ENCODE data around the gene MRPL54.

MRPL54 gene

DNA sequence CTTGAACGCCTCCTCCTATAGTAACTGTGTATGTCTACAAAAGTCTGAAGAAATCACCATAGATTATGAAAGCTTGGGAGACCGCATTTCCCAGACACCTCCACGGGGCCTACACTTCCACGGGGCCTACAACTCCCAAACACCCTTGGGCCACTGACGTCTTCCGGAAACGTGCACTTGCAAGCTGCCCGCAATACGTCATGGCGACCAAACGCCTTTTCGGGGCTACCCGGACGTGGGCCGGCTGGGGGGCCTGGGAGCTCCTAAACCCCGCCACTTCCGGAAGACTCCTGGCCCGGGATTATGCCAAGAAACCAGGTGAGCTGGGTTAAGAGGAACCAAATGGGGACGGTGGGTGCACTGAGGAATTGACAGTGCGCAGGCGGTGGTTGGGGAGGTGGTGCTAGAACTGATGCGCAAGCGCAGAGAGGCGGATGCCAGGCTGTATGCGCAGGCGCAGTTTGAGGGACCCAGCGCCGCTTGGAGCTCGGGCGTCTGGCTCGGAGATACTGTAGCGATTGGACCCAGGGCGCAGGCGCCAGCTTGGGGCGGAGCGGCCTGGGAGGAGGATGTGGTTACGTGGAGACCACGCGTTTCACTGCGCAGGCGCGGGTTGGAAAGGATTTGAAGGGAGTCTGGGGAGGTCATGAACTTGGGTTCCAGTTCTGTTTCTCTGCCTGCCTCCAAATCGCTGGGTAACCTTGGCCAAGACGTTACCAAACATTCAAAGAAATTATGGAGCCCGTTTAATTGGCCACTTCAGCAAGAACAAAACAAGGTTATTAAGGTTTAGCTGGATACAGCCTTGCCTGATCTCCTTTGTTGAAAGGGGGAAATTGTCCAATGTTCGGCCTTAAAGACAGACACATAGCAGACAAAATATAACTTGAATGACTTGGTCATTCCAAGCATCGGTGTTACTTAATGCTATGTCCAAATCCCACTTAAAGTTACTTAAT is at the start of gene MRPL54:
TSS of gene MRPL54 (plus strand) at position 182 of the 959 bp plus-strand sequence. CDS start at position 201, 19 bp downstream.
- Histone ChIP-seq H3K4me1 (ENCODE audit: control insufficient read depth, insufficient read depth, low read length, unreplicated experiment) (peaks cover 2% of the 10 kb centered on the region), H3K27me3 (ENCODE audit: insufficient read depth, low read length) (no peaks in the 10 kb centered on the region), H3K4me3 (ENCODE audit: low read depth, low read length) (peak within 1 kb of the TSS; percentile 90), H3K79me2 (ENCODE audit: control insufficient read depth, insufficient read depth, low read length, unreplicated experiment) (peaks cover 11% of the 10 kb centered on the region), H3K27ac (ENCODE audit: low read depth, low read length) (peak within 1 kb of the TSS; percentile 89), H2AFZ (ENCODE audit: low read length, unreplicated experiment) (peak within 1 kb of the TSS; percentile 69), H3K36me3 (ENCODE audit: insufficient read depth, low read length) (no peaks in the 10 kb centered on the region)

DNA sequence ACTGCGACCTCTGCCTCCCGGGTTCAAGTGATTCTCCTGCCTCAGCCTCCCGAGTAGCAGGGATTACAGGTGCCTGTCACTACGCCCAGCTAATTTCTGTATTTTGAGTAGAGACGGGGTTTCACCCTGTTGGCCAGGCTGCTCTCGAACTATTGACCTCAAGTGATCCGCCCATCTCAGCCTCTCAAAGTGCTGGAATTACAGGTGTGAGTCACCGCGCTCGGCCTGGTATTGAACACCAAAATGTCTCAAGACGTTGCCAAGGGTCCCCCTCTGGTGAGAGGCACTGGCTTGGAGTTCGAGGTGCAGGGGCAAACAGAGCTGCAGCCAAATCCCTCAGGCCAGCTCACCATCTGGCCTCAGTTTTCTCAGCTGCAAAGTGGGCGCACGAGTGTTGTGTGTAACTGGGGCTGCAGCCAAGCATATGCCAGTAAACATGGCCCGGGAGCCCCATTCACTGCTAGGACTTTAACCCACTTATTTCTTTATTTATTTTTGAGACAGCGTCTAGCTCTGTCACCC is 46.3 kb upstream of the MRPL54 start:
- Histone ChIP-seq H3K36me3 (ENCODE audit: insufficient read depth, low read length) (no peaks in the 10 kb centered on the region), H3K27ac (ENCODE audit: low read depth, low read length) (no peak overlapping the region), H2AFZ (ENCODE audit: low read length, unreplicated experiment) (no peak overlapping the region), H3K4me3 (ENCODE audit: low read depth, low read length) (no peak overlapping the region), H3K27me3 (ENCODE audit: insufficient read depth, low read length) (peaks cover 13% of the 10 kb centered on the region), H3K79me2 (ENCODE audit: control insufficient read depth, insufficient read depth, low read length, unreplicated experiment) (no peaks in the 10 kb centered on the region), H3K4me1 (ENCODE audit: control insufficient read depth, insufficient read depth, low read length, unreplicated experiment) (no peaks in the 10 kb centered on the region)

DNA sequence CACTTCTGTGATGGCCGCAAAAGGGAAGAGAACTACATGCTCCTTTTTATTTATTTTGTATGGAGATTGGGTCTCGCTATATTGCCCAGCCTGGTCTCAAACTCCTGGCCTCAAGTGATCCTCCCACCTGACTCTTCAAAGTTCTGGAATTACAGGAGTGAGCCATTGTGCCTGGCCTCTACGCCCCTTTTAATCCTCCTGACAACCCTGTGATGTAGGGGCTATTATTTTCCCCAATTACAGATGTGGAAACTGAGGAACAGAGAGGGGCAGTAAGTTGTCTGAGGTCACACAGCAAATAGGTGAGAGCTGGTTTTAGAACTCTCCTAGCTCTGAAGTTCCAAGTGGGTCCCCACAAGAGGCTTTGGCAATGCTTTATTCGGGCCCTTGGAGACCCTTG is 42.6 kb upstream of the MRPL54 start:
- no peaks in the 10 kb centered on the region for H3K4me1 ChIP-seq (ENCODE audit: control insufficient read depth, insufficient read depth, low read length, unreplicated experiment)
- no peak overlapping the region for H2AFZ ChIP-seq (ENCODE audit: low read length, unreplicated experiment)
- H3K36me3 ChIP-seq (ENCODE audit: insufficient read depth, low read length) = no peaks in the 10 kb centered on the region
- peaks cover 33% of the 10 kb centered on the region for H3K27me3 ChIP-seq (ENCODE audit: insufficient read depth, low read length)
- H3K79me2 ChIP-seq (ENCODE audit: control insufficient read depth, insufficient read depth, low read length, unreplicated experiment) = no peaks in the 10 kb centered on the region
- no peak overlapping the region for H3K27ac ChIP-seq (ENCODE audit: low read depth, low read length)
- H3K4me3 ChIP-seq (ENCODE audit: low read depth, low read length) = no peak overlapping the region

DNA sequence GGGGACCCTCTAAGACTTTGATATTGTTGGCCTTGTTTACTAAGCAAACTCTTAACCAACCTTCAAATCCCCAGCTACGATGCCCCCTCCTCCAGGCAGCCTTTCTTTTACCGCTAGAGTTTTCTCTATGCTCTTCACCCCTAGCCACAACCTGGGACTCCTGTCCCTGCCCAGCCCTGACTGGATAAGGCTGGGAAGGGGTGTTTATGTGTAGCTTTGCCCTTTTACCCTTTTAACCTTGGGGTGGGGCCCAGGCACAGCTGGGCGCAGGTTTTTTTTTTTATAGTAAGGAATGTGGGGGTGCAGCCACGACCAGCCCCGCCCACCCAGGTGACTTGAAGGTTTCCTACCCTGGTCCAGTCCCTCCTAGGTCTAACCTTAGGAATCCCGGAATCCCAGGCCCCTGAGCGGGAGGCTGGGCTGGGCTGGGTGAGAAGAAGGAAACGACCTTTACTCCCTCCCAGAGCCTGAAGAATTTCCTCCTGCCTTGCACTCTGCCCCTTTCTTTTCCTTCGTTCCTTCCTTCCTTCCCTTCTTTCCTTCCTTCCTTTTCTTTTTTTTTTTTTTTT is 42.0 kb upstream of the MRPL54 start:
- Histone ChIP-seq H2AFZ (ENCODE audit: low read length, unreplicated experiment) (no peak overlapping the region), H3K79me2 (ENCODE audit: control insufficient read depth, insufficient read depth, low read length, unreplicated experiment) (no peaks in the 10 kb centered on the region), H3K36me3 (ENCODE audit: insufficient read depth, low read length) (no peaks in the 10 kb centered on the region), H3K4me1 (ENCODE audit: control insufficient read depth, insufficient read depth, low read length, unreplicated experiment) (no peaks in the 10 kb centered on the region), H3K27me3 (ENCODE audit: insufficient read depth, low read length) (peaks cover 33% of the 10 kb centered on the region), H3K27ac (ENCODE audit: low read depth, low read length) (no peak overlapping the region), H3K4me3 (ENCODE audit: low read depth, low read length) (no peak overlapping the region)

DNA sequence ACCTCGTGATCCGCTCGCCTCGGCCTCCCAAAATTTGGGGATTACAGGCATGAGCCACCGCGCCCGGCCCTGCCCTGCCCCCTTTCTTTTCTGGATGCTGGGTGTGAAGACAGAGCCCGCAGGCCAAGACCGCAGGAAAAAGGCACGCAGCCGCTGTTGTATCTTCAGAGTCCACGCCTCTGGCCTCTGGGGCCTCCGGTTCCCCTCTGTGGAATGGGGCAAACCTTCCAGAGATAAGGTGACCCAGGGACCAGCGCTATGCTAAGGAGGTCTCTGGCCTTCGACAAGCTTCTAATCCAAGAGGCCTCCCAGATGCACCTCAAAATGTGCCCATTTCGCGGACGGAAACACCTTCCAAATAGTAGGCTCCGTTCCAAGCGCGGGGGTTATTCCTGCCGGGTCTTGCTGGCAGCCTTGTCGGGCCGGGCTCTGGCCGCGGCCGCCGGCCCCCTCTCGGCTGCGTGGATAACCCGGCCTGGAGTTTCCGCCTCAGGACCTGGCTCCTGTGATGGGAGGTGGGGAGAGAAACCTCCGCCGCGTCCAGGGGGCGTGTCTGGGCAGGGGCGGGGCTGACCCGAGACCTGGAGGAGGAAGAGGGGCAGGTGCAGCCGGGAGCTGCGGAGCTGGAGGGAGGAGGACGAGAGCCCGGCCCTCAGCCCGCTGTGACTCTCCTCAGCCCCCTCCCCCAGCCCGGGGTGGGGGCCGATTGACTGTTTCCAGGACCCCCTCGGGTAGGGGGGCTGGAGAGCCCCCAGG is 41.2 kb upstream of the MRPL54 start:
- Histone ChIP-seq H3K27me3 (ENCODE audit: insufficient read depth, low read length) (peaks cover 33% of the 10 kb centered on the region), H3K27ac (ENCODE audit: low read depth, low read length) (no peak overlapping the region), H3K79me2 (ENCODE audit: control insufficient read depth, insufficient read depth, low read length, unreplicated experiment) (no peaks in the 10 kb centered on the region), H3K4me1 (ENCODE audit: control insufficient read depth, insufficient read depth, low read length, unreplicated experiment) (no peaks in the 10 kb centered on the region), H2AFZ (ENCODE audit: low read length, unreplicated experiment) (no peak overlapping the region), H3K4me3 (ENCODE audit: low read depth, low read length) (no peak overlapping the region), H3K36me3 (ENCODE audit: insufficient read depth, low read length) (no peaks in the 10 kb centered on the region)

DNA sequence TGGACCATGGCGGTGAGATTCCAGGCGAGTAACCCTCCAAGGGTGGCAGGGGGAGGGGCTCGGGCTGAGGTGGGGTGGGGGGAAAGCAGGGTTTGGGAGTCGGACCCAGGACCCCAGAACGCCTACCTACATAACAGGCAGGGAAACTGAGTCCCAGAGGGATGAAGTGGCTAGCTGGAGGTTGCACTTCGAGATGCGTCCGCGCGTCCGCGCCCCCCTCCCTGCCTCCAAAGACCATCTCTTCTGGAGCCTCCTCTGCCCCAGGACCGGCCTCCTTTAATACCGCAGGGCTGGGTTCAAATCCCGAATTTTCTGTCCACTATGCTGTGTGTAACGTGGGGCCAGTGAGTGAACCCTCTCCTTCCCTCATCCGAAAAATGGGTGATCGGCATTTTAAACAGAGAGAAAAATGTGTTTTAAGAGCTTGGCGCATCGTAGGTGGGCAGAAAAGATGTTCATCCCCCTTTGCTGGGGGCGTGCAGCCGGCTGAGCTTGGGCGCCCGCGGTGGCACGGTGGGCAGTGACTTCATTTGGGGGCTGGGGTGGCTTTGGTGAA is 40.5 kb upstream of the MRPL54 start:
- Histone ChIP-seq H2AFZ (ENCODE audit: low read length, unreplicated experiment) (no peak overlapping the region), H3K27me3 (ENCODE audit: insufficient read depth, low read length) (peaks cover 33% of the 10 kb centered on the region), H3K27ac (ENCODE audit: low read depth, low read length) (no peak overlapping the region), H3K4me3 (ENCODE audit: low read depth, low read length) (no peak overlapping the region), H3K4me1 (ENCODE audit: control insufficient read depth, insufficient read depth, low read length, unreplicated experiment) (no peaks in the 10 kb centered on the region), H3K36me3 (ENCODE audit: insufficient read depth, low read length) (no peaks in the 10 kb centered on the region), H3K79me2 (ENCODE audit: control insufficient read depth, insufficient read depth, low read length, unreplicated experiment) (no peaks in the 10 kb centered on the region)

DNA sequence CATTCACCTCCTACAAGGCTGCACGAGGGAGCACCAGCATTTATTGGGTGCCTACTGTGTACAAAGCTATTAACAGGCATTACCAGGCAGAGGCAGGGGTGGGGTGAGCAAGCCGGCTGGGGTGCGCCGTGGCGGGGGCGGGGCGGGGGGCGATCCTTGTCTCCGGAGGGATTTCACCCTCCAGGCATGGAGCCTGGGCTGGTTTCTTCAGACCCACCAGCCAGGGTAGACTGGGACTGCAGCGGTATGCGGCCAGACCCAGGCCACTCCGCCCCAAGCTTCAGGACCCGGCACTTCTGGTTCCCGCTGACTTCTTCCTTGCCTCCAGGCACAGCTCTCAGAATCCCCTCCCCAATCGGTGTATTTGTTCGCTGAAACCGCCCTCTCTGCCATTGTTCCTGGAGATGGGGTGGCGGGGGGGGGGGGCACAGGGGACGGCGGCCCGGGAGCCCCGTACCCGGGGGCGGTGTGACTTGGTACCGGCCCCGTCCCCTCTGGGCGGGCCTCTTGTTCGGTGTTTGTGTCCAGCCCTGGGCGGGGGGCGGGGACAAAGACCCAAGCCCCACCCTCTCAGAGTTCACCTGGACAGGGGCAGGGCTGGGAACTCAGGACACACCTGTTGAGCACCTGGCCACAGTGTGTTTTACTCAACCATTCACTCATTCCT is 39.9 kb upstream of the MRPL54 start:
- Histone ChIP-seq H3K4me1 (ENCODE audit: control insufficient read depth, insufficient read depth, low read length, unreplicated experiment) (no peaks in the 10 kb centered on the region), H2AFZ (ENCODE audit: low read length, unreplicated experiment) (no peak overlapping the region), H3K36me3 (ENCODE audit: insufficient read depth, low read length) (no peaks in the 10 kb centered on the region), H3K79me2 (ENCODE audit: control insufficient read depth, insufficient read depth, low read length, unreplicated experiment) (no peaks in the 10 kb centered on the region), H3K27me3 (ENCODE audit: insufficient read depth, low read length) (peaks cover 33% of the 10 kb centered on the region), H3K4me3 (ENCODE audit: low read depth, low read length) (no peak overlapping the region), H3K27ac (ENCODE audit: low read depth, low read length) (no peak overlapping the region)

DNA sequence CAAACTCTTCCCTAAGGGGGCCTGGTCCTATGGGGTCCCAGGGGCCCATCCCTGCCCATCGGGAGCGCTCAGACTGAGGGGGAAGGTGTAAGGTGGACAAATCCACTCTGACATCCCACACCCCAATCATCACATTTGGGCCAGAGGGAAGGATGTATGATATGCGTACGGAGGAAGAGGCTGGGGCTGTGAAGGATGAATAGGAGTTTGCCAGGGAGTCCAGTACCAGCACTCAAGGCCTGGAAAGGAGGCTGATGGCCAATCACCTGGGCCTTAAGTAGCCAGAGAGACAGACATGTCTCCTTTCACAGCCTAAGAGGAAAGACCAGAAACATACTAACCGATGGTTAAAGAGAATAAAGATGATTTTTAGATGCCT is 39.4 kb upstream of the MRPL54 start:
- Histone ChIP-seq H2AFZ (ENCODE audit: low read length, unreplicated experiment) (no peak overlapping the region), H3K4me1 (ENCODE audit: control insufficient read depth, insufficient read depth, low read length, unreplicated experiment) (peaks cover 2% of the 10 kb centered on the region), H3K4me3 (ENCODE audit: low read depth, low read length) (no peak overlapping the region), H3K27ac (ENCODE audit: low read depth, low read length) (no peak overlapping the region), H3K79me2 (ENCODE audit: control insufficient read depth, insufficient read depth, low read length, unreplicated experiment) (no peaks in the 10 kb centered on the region), H3K27me3 (ENCODE audit: insufficient read depth, low read length) (peaks cover 33% of the 10 kb centered on the region), H3K36me3 (ENCODE audit: insufficient read depth, low read length) (no peaks in the 10 kb centered on the region)

DNA sequence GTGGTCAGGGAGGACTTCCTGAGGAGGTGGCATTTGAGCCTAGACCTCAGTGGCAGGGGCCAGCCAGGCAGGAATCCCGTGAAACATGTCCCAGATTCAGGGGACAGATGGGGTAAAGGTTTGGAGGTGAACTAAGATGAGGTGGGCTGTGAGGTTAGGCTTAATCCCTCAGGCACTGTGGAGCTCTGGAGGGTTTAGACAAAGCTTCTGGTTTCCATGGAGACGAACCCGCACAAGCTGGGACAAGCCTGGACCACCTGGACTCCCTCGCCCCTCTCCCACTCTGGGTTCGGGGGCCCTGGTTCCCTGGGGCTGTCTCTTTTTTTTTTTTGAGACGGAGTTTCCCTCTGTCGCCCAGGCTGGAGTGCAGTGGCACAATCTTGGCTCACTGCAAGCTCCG is 38.6 kb upstream of the MRPL54 start:
- H3K27ac ChIP-seq (ENCODE audit: low read depth, low read length) = no peak overlapping the region
- H3K79me2 ChIP-seq (ENCODE audit: control insufficient read depth, insufficient read depth, low read length, unreplicated experiment) = no peaks in the 10 kb centered on the region
- H3K27me3 ChIP-seq (ENCODE audit: insufficient read depth, low read length) = peaks cover 33% of the 10 kb centered on the region
- H2AFZ ChIP-seq (ENCODE audit: low read length, unreplicated experiment) = no peak overlapping the region
- peaks cover 5% of the 10 kb centered on the region for H3K4me1 ChIP-seq (ENCODE audit: control insufficient read depth, insufficient read depth, low read length, unreplicated experiment)
- H3K36me3 ChIP-seq (ENCODE audit: insufficient read depth, low read length) = no peaks in the 10 kb centered on the region
- no peak overlapping the region for H3K4me3 ChIP-seq (ENCODE audit: low read depth, low read length)

DNA sequence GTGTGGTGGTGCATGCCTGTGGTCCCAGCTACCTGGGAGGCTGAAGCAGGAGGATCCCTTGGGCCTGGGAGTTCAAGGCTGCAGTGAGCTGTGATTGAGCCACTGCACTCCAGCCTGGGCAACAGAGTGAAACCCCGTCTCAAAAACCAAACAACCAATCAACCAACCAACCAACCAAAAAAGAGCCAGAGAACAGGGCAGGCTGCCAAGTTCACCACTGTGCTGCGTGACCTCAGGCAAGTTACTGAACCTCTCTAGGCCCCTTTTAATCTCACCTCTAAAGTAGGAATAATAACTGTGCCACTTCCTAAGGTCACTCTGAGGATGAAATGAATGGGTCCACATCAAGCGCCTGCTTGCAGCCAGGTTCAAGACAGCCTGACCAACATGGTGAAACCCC is 37.4 kb upstream of the MRPL54 start:
- H3K27me3 ChIP-seq (ENCODE audit: insufficient read depth, low read length) = peaks cover 29% of the 10 kb centered on the region
- H3K4me1 ChIP-seq (ENCODE audit: control insufficient read depth, insufficient read depth, low read length, unreplicated experiment) = peaks cover 5% of the 10 kb centered on the region
- H2AFZ ChIP-seq (ENCODE audit: low read length, unreplicated experiment) = no peak overlapping the region
- H3K36me3 ChIP-seq (ENCODE audit: insufficient read depth, low read length) = no peaks in the 10 kb centered on the region
- no peak overlapping the region for H3K27ac ChIP-seq (ENCODE audit: low read depth, low read length)
- no peaks in the 10 kb centered on the region for H3K79me2 ChIP-seq (ENCODE audit: control insufficient read depth, insufficient read depth, low read length, unreplicated experiment)
- no peak overlapping the region for H3K4me3 ChIP-seq (ENCODE audit: low read depth, low read length)
